ENCODE measurements around the gene AP4B1. TPM values are rescaled to one million over a fixed set of nuclear protein-coding genes. Genes with fewer than 3 reads are reported as not detected.
A peak's percentile ranks its signal among the peaks of the same experiment; 100 is the strongest.

AP4B1 gene
- total RNA-seq, 1 donor from 2014 or later: 45.9 TPM

GRCh38 chr1:113901191-113901590 lies 3.4 kb downstream of the AP4B1 start:
- Mint-ChIP-seq H3K27me3 (ENCODE audit: low read depth) (no peaks in the 10 kb centered on the region), H3K36me3 (ENCODE audit: low read depth) (peaks cover 70% of the 10 kb centered on the region), H3K27ac (peak overlapping the region; percentile 41), H3K4me3 (ENCODE audit: low read depth) (no peak overlapping the region), H3K4me1 (ENCODE audit: low read depth) (peaks cover 50% of the 10 kb centered on the region), H3K9me3 (no peaks in the 10 kb centered on the region)
- intact Hi-C loops (cut with micrococcal nuclease): no loop called here
- DNase-seq (ENCODE audit: low spot score): no peak

GRCh38 chr1:113899111-113899510 lies 5.5 kb downstream of the AP4B1 start:
- Mint-ChIP-seq H3K4me3 (ENCODE audit: low read depth) (no peak overlapping the region), H3K9me3 (no peaks in the 10 kb centered on the region), H3K36me3 (ENCODE audit: low read depth) (peaks cover 83% of the 10 kb centered on the region), H3K27ac (no peak overlapping the region), H3K27me3 (ENCODE audit: low read depth) (no peaks in the 10 kb centered on the region), H3K4me1 (ENCODE audit: low read depth) (peaks cover 47% of the 10 kb centered on the region)
- no peak for DNase-seq (ENCODE audit: low spot score)
- intact Hi-C loops (cut with micrococcal nuclease): no loop called here

GRCh38 chr1:113898241-113898814 lies 6.3 kb downstream of the AP4B1 start:
- H3K9me3 Mint-ChIP-seq: no peaks in the 10 kb centered on the region
- H3K27me3 Mint-ChIP-seq (ENCODE audit: low read depth): no peaks in the 10 kb centered on the region
- peaks cover 82% of the 10 kb centered on the region for H3K36me3 Mint-ChIP-seq (ENCODE audit: low read depth)
- no peak for DNase-seq (ENCODE audit: low spot score)
- peak overlapping the region; percentile 30 for H3K27ac Mint-ChIP-seq
- peaks cover 41% of the 10 kb centered on the region for H3K4me1 Mint-ChIP-seq (ENCODE audit: low read depth)
- intact Hi-C loops (cut with micrococcal nuclease): no loop called here
- H3K4me3 Mint-ChIP-seq (ENCODE audit: low read depth): no peak overlapping the region

- no peaks in the 10 kb centered on the region for H3K27me3 Mint-ChIP-seq (ENCODE audit: low read depth)
- H3K36me3 Mint-ChIP-seq (ENCODE audit: low read depth): peaks cover 59% of the 10 kb centered on the region
- no peaks in the 10 kb centered on the region for H3K9me3 Mint-ChIP-seq
- peaks cover 17% of the 10 kb centered on the region for H3K4me1 Mint-ChIP-seq (ENCODE audit: low read depth)
- no peak overlapping the region for H3K27ac Mint-ChIP-seq
- no peak overlapping the region for H3K4me3 Mint-ChIP-seq (ENCODE audit: low read depth)
- no peak for DNase-seq (ENCODE audit: low spot score)
- intact Hi-C loops (cut with micrococcal nuclease): no loop called here
These were observed 8.6 kb downstream of the AP4B1 start for GRCh38 chr1:113895961-113896360.

- Mint-ChIP-seq H3K27ac (no peak overlapping the region), H3K4me3 (ENCODE audit: low read depth) (no peak overlapping the region), H3K9me3 (no peaks in the 10 kb centered on the region), H3K36me3 (ENCODE audit: low read depth) (peaks cover 56% of the 10 kb centered on the region), H3K27me3 (ENCODE audit: low read depth) (no peaks in the 10 kb centered on the region), H3K4me1 (ENCODE audit: low read depth) (peaks cover 17% of the 10 kb centered on the region)
- intact Hi-C loops (cut with micrococcal nuclease): no loop called here
- no peak for DNase-seq (ENCODE audit: low spot score)
These were observed 9.5 kb downstream of the AP4B1 start for GRCh38 chr1:113895098-113895497.

GRCh38 chr1:113893267-113893666 lies 11.3 kb downstream of the AP4B1 start:
- no peak overlapping the region for H3K27ac Mint-ChIP-seq
- peaks cover 40% of the 10 kb centered on the region for H3K36me3 Mint-ChIP-seq (ENCODE audit: low read depth)
- H3K4me3 Mint-ChIP-seq (ENCODE audit: low read depth): no peak overlapping the region
- DNase-seq (ENCODE audit: low spot score): no peak
- H3K4me1 Mint-ChIP-seq (ENCODE audit: low read depth): peaks cover 14% of the 10 kb centered on the region
- no peaks in the 10 kb centered on the region for H3K9me3 Mint-ChIP-seq
- H3K27me3 Mint-ChIP-seq (ENCODE audit: low read depth): no peaks in the 10 kb centered on the region
- intact Hi-C loops (cut with micrococcal nuclease): no loop called here

GRCh38 chr1:113891631-113892220 lies 12.9 kb downstream of the AP4B1 start:
- no peaks in the 10 kb centered on the region for H3K9me3 Mint-ChIP-seq
- DNase-seq (ENCODE audit: low spot score): no peak
- no peaks in the 10 kb centered on the region for H3K27me3 Mint-ChIP-seq (ENCODE audit: low read depth)
- no peak overlapping the region for H3K27ac Mint-ChIP-seq
- H3K4me1 Mint-ChIP-seq (ENCODE audit: low read depth): peaks cover 16% of the 10 kb centered on the region
- intact Hi-C loops (cut with micrococcal nuclease): no loop called here
- H3K4me3 Mint-ChIP-seq (ENCODE audit: low read depth): no peak overlapping the region
- H3K36me3 Mint-ChIP-seq (ENCODE audit: low read depth): peaks cover 27% of the 10 kb centered on the region

- intact Hi-C loops (cut with micrococcal nuclease): no loop called here
- peaks cover 21% of the 10 kb centered on the region for H3K4me1 Mint-ChIP-seq (ENCODE audit: low read depth)
- H3K36me3 Mint-ChIP-seq (ENCODE audit: low read depth): peaks cover 21% of the 10 kb centered on the region
- H3K4me3 Mint-ChIP-seq (ENCODE audit: low read depth): no peak overlapping the region
- no peaks in the 10 kb centered on the region for H3K27me3 Mint-ChIP-seq (ENCODE audit: low read depth)
- H3K9me3 Mint-ChIP-seq: no peaks in the 10 kb centered on the region
- H3K27ac Mint-ChIP-seq: peak overlapping the region; percentile 50
- no peak for DNase-seq (ENCODE audit: low spot score)
These were observed 13.8 kb downstream of the AP4B1 start for GRCh38 chr1:113890816-113891215.

- H3K9me3 Mint-ChIP-seq: no peaks in the 10 kb centered on the region
- H3K36me3 Mint-ChIP-seq (ENCODE audit: low read depth): peaks cover 7% of the 10 kb centered on the region
- H3K4me3 Mint-ChIP-seq (ENCODE audit: low read depth): no peak within 1 kb of the TSS
- intact Hi-C loops (cut with micrococcal nuclease): no loop called here
- H3K27ac Mint-ChIP-seq: no peak within 1 kb of the TSS
- DNase-seq (ENCODE audit: low spot score): no peak
- H3K27me3 Mint-ChIP-seq (ENCODE audit: low read depth): no peaks in the 10 kb centered on the region
- H3K4me1 Mint-ChIP-seq (ENCODE audit: low read depth): peaks cover 22% of the 10 kb centered on the region
These were observed 17.0 kb downstream of the AP4B1 start, which contains the start of gene BCL2L15 for GRCh38 chr1:113887402-113888175. BCL2L15 (minus strand) TSS chr1:113887581; CDS start chr1:113887375, 206 bp downstream.

- H3K36me3 Mint-ChIP-seq (ENCODE audit: low read depth): peaks cover 7% of the 10 kb centered on the region
- H3K4me1 Mint-ChIP-seq (ENCODE audit: low read depth): peaks cover 22% of the 10 kb centered on the region
- no peak overlapping the region for H3K27ac Mint-ChIP-seq
- H3K9me3 Mint-ChIP-seq: no peaks in the 10 kb centered on the region
- no peak for DNase-seq (ENCODE audit: low spot score)
- no peak overlapping the region for H3K4me3 Mint-ChIP-seq (ENCODE audit: low read depth)
- H3K27me3 Mint-ChIP-seq (ENCODE audit: low read depth): no peaks in the 10 kb centered on the region
- intact Hi-C loops (cut with micrococcal nuclease): no loop called here
These were observed 17.9 kb downstream of the AP4B1 start for GRCh38 chr1:113886417-113887401.

GRCh38 chr1:113881661-113882060 lies 22.9 kb downstream of the AP4B1 start:
- no peak for DNase-seq (ENCODE audit: low spot score)
- peaks cover 48% of the 10 kb centered on the region for H3K4me1 Mint-ChIP-seq (ENCODE audit: low read depth)
- no peaks in the 10 kb centered on the region for H3K27me3 Mint-ChIP-seq (ENCODE audit: low read depth)
- H3K4me3 Mint-ChIP-seq (ENCODE audit: low read depth): no peak overlapping the region
- H3K36me3 Mint-ChIP-seq (ENCODE audit: low read depth): peaks cover 11% of the 10 kb centered on the region
- H3K9me3 Mint-ChIP-seq: peaks cover 3% of the 10 kb centered on the region
- intact Hi-C loops (cut with micrococcal nuclease): no loop called here
- no peak overlapping the region for H3K27ac Mint-ChIP-seq

GRCh38 chr1:113879739-113880038 lies 24.9 kb downstream of the AP4B1 start:
- Mint-ChIP-seq H3K27ac (no peak overlapping the region), H3K4me3 (ENCODE audit: low read depth) (no peak overlapping the region), H3K4me1 (ENCODE audit: low read depth) (peaks cover 60% of the 10 kb centered on the region), H3K9me3 (peaks cover 3% of the 10 kb centered on the region), H3K36me3 (ENCODE audit: low read depth) (peaks cover 8% of the 10 kb centered on the region), H3K27me3 (ENCODE audit: low read depth) (no peaks in the 10 kb centered on the region)
- intact Hi-C loops (cut with micrococcal nuclease): no loop called here
- no peak for DNase-seq (ENCODE audit: low spot score)
